Activated gamma-delta T cell (primary cell): ENCODE results near the gene MRPL54.

Experiments used
- DNase-seq: peaks from one replicate; lab custom pipeline; 2025; lab: John Stamatoyannopoulos, UW

The MRPL54 gene

GRCh38 chr19:3769494-3769893 is 7.0 kb downstream of the MRPL54 start:
- DNase-seq = no peak

- no peak for DNase-seq
Measured at GRCh38 chr19:3770136-3770999, 7.9 kb downstream of the MRPL54 start.

GRCh38 chr19:3771000-3771905 is 8.8 kb downstream of the MRPL54 start:
- DNase-seq = no peak

- DNase-seq = no peak
Measured at GRCh38 chr19:3771906-3772455, 9.5 kb downstream of the MRPL54 start, which contains the start of gene RAX2. TSS of gene RAX2 (minus strand) at chr19:3772228. CDS start at chr19:3771742, 486 bp downstream.

GRCh38 chr19:3773814-3774515 is 11.5 kb downstream of the MRPL54 start:
- DNase-seq = no peak

GRCh38 chr19:3774621-3775373 is 12.3 kb downstream of the MRPL54 start:
- DNase-seq = no peak

- no peak for DNase-seq
Measured at GRCh38 chr19:3775374-3775711, 12.9 kb downstream of the MRPL54 start.

- DNase-seq = no peak
Measured at GRCh38 chr19:3775831-3776230, 13.3 kb downstream of the MRPL54 start.

GRCh38 chr19:3776479-3777040 is 14.1 kb downstream of the MRPL54 start:
- DNase-seq = no peak

GRCh38 chr19:3778104-3778867 is 15.8 kb downstream of the MRPL54 start:
- no peak for DNase-seq

- DNase-seq = no peak
Measured at GRCh38 chr19:3778899-3779723, 16.6 kb downstream of the MRPL54 start.

- DNase-seq = no peak
Measured at GRCh38 chr19:3780786-3781304, 18.4 kb downstream of the MRPL54 start.

- DNase-seq = no peak
Measured at GRCh38 chr19:3781603-3782002, 19.1 kb downstream of the MRPL54 start.

GRCh38 chr19:3782330-3782729 is 19.8 kb downstream of the MRPL54 start:
- DNase-seq = no peak

GRCh38 chr19:3782903-3783302 is 20.4 kb downstream of the MRPL54 start:
- no peak for DNase-seq

GRCh38 chr19:3783660-3784584 is 21.4 kb downstream of the MRPL54 start:
- DNase-seq = no peak

- DNase-seq = no peak
Measured at GRCh38 chr19:3784607-3785450, 22.3 kb downstream of the MRPL54 start.
